H9 (cell line): ENCODE results near the gene CXCR2. TPM values are rescaled to one million over a fixed set of nuclear protein-coding genes. Genes with fewer than 3 reads are reported as not detected.

Experiments used
- DNase-seq: peaks from one replicate; pipeline ENCODE4 v3.0.0-alpha.2; 2017
- H2AFZ ChIP-seq: one replicate; pipeline ENCODE4 v1.6.1; 2013; ENCODE audit warnings: mild to moderate bottlenecking, low read length, control low read depth, moderate library complexity
- H2AK5ac ChIP-seq: 2 replicates; pipeline ENCODE4 v1.6.1; 2013; ENCODE audit warnings: low read length, control low read depth, mixed read lengths; ENCODE audit not compliant: insufficient read length
- H2BK120ac ChIP-seq: one replicate; pipeline ENCODE4 v1.6.1; 2013; ENCODE audit warnings: low read depth, mild to moderate bottlenecking, low read length, control low read depth, inconsistent platforms; ENCODE audit not compliant: poor library complexity, severe bottlenecking
- H2BK12ac ChIP-seq: 2 replicates; pipeline ENCODE4 v1.6.1; 2013; ENCODE audit warnings: low read length, control low read depth, mixed read lengths, low read depth; ENCODE audit not compliant: insufficient read length
- H2BK15ac ChIP-seq: 2 replicates; pipeline ENCODE4 v1.6.1; 2013; ENCODE audit warnings: low read depth, low read length, control low read depth
- H2BK20ac ChIP-seq: one replicate; pipeline ENCODE4 v1.6.1; 2013; ENCODE audit warnings: low read depth, mild to moderate bottlenecking, low read length, control low read depth, inconsistent platforms; ENCODE audit not compliant: poor library complexity, severe bottlenecking
- H2BK5ac ChIP-seq: 2 replicates; pipeline ENCODE4 v1.6.1; 2013; ENCODE audit warnings: low read length, control low read depth, mixed read lengths; ENCODE audit not compliant: insufficient read length
- H3K14ac ChIP-seq: 2 replicates; pipeline ENCODE4 v1.6.1; 2013; ENCODE audit warnings: low read length, control low read depth; ENCODE audit not compliant: insufficient read depth
- H3K18ac ChIP-seq: 2 replicates; pipeline ENCODE4 v1.6.1; 2013; ENCODE audit warnings: low read depth, mild to moderate bottlenecking, mixed read lengths, low read length, control low read depth; ENCODE audit not compliant: insufficient read length
- H3K23ac ChIP-seq: 2 replicates; pipeline ENCODE4 v1.6.1; 2013; ENCODE audit warnings: low read length, control low read depth, mixed read lengths, low read depth; ENCODE audit not compliant: insufficient read length
- H3K23me2 ChIP-seq: 2 replicates; pipeline ENCODE4 v1.6.1; 2013; ENCODE audit warnings: low read depth, mild to moderate bottlenecking, mixed read lengths, low read length, control low read depth; ENCODE audit not compliant: insufficient read length, poor library complexity, severe bottlenecking
- H3K27ac ChIP-seq: 2 replicates; pipeline ENCODE4 v1.5.1; 2013; ENCODE audit warnings: low read length, control low read depth, mixed read lengths, low read depth; ENCODE audit not compliant: insufficient read length
- H3K27me3 ChIP-seq: 2 replicates; pipeline ENCODE4 v1.6.1; 2013; ENCODE audit warnings: low read length, control low read depth, inconsistent platforms; ENCODE audit not compliant: insufficient read depth
- H3K4ac ChIP-seq: 2 replicates; pipeline ENCODE4 v1.6.1; 2013; ENCODE audit warnings: low read depth, mild to moderate bottlenecking, control low read depth, inconsistent platforms, low read length, moderate library complexity
- H3K4me1 ChIP-seq: 2 replicates; pipeline ENCODE4 v1.6.1; 2013; ENCODE audit warnings: low read length, control low read depth, inconsistent platforms; ENCODE audit not compliant: insufficient read depth
- H3K4me2 ChIP-seq: 2 replicates; pipeline ENCODE4 v1.6.1; 2013; ENCODE audit warnings: low read length, control low read depth, mixed read lengths; ENCODE audit not compliant: insufficient read length, insufficient read depth
- H3K56ac ChIP-seq: 2 replicates; pipeline ENCODE4 v1.6.1; 2013; ENCODE audit warnings: low read depth, mild to moderate bottlenecking, mixed read lengths, low read length, control low read depth; ENCODE audit not compliant: insufficient read length
- H3K79me1 ChIP-seq: 2 replicates; pipeline ENCODE4 v1.6.1; 2013; ENCODE audit warnings: low read depth, mild to moderate bottlenecking, moderate library complexity, low read length, control low read depth, inconsistent platforms; ENCODE audit not compliant: insufficient read depth, poor library complexity, severe bottlenecking
- H3K79me2 ChIP-seq: 2 replicates; pipeline ENCODE4 v1.6.1; 2013; ENCODE audit warnings: low read length, control low read depth, inconsistent platforms; ENCODE audit not compliant: insufficient read depth
- H3K9ac ChIP-seq: 2 replicates; pipeline ENCODE4 v1.6.1; 2013; ENCODE audit warnings: low read length, control low read depth, mixed read lengths; ENCODE audit not compliant: insufficient read length; ENCODE audit errors: extremely low read depth
- H3K9me3 ChIP-seq: one replicate; pipeline ENCODE4 v1.6.1; 2013; ENCODE audit warnings: low read depth, low read length, inconsistent platforms; ENCODE audit not compliant: control insufficient read depth
- H3T11ph ChIP-seq: one replicate; pipeline ENCODE4 v1.6.1; 2013; ENCODE audit warnings: mild to moderate bottlenecking, low read length, control low read depth, inconsistent platforms
- H4K20me1 ChIP-seq: one replicate; pipeline ENCODE4 v1.6.1; 2013; ENCODE audit not compliant: control insufficient read depth, insufficient read length, insufficient read depth
- H4K5ac ChIP-seq: 2 replicates; pipeline ENCODE4 v1.6.1; 2013; ENCODE audit warnings: low read depth, mild to moderate bottlenecking, mixed read lengths, low read length, control low read depth; ENCODE audit not compliant: insufficient read length
- H4K8ac ChIP-seq: replicated peaks from 2 replicates; pipeline ENCODE4 v1.6.1; 2013; ENCODE audit warnings: low read length, control low read depth, mixed read lengths, low read depth; ENCODE audit not compliant: insufficient read length
- H4K91ac ChIP-seq: 2 replicates; pipeline ENCODE4 v1.6.1; 2013; ENCODE audit warnings: low read depth, mild to moderate bottlenecking, moderate library complexity, mixed read lengths, low read length, control low read depth; ENCODE audit not compliant: insufficient read length
- H3K27ac Mint-ChIP-seq, 3 experiments: 2 replicates in 2 of 3; 3 replicates in 1 of 3; pipeline ENCODE4 v1.8.0; 2020 to 2021; ENCODE audit warnings: mixed read lengths in 3 of 3, mild to moderate bottlenecking in 1 of 3, moderate library complexity in 1 of 3
- H3K27me3 Mint-ChIP-seq: 2 replicates; pipeline ENCODE4 v1.8.0; 2021; ENCODE audit warnings: low read depth, mild to moderate bottlenecking, moderate library complexity, mixed read lengths
- H3K36me3 Mint-ChIP-seq, 3 experiments: 2 replicates in 2 of 3; 3 replicates in 1 of 3; pipeline ENCODE4 v1.8.0; 2020 to 2021; ENCODE audit warnings: low read depth in 3 of 3, mixed read lengths in 3 of 3; ENCODE audit not compliant: insufficient read depth in 1 of 3
- H3K4me1 Mint-ChIP-seq, 2 experiments: 2 replicates each; pipeline ENCODE4 v1.8.0; 2020; ENCODE audit warnings: mixed read lengths in 2 of 2
- H3K4me3 Mint-ChIP-seq, 2 experiments: 2 replicates in 1 of 2; 3 replicates in 1 of 2; pipeline ENCODE4 v1.8.0; 2020 to 2021; ENCODE audit warnings: mild to moderate bottlenecking in 2 of 2, mixed read lengths in 2 of 2, moderate library complexity in 1 of 2
- H3K9me3 Mint-ChIP-seq, 2 experiments: 2 replicates in 1 of 2; 3 replicates in 1 of 2; pipeline ENCODE4 v1.8.0; 2020; ENCODE audit warnings: mild to moderate bottlenecking in 2 of 2, mixed read lengths in 2 of 2, moderate library complexity in 1 of 2
- CTCF ChIP-seq: fragments of 200-600 bp; sonication (generic); conservative IDR thresholded peaks from 3 replicates; pipeline ENCODE4 v1.8.0; 2021; ENCODE audit warnings: antibody characterized with exemption, mild to moderate bottlenecking
- WGBS: extraction: QIAGEN DNeasy Blood & Tissue Kit; methylation state at CpG from one replicate; pipeline ENCODE4 v1.1.7; 2013; ENCODE audit warnings: missing lambda C conversion rate, low lambda C conversion rate, mixed read lengths; ENCODE audit not compliant: insufficient read length; ENCODE audit errors: extremely low coverage; 5-methylcytosine and 5-hydroxymethylcytosine counted together
- total RNA-seq: library from RNA; stranded (reverse); gene quantifications from 2 replicates; pipeline ENCODE4 v1.2.1, GENCODE V29; 2021

CXCR2 gene
- total RNA-seq, 1 experiment from 2014 or later, result 0.59 TPM

GRCh38 chr2:218152172-218152571 is 26.3 kb downstream of the CXCR2 start:
- H2AK5ac ChIP-seq, result no peak overlapping the region
- H3K18ac ChIP-seq, result no peak overlapping the region
- no peak overlapping the region for H2BK15ac ChIP-seq
- no peaks in the 10 kb centered on the region for H3K9me3 Mint-ChIP-seq
- H4K91ac ChIP-seq, result no peak overlapping the region
- H3K23me2 ChIP-seq, result no peaks in the 10 kb centered on the region
- WGBS, result no CpG with 5 or more reads among the region's 8 CpGs
- H4K20me1 ChIP-seq, result no peaks in the 10 kb centered on the region
- no peak overlapping the region for H2BK5ac ChIP-seq
- no peaks in the 10 kb centered on the region for H3K27me3 ChIP-seq
- H2BK20ac ChIP-seq, result no peak overlapping the region
- 0 out of 4 replicates have a peak, but pooled peaks cover 0 to 3% of the 10 kb centered on the region in 2 experiments for H3K4me1 Mint-ChIP-seq
- no peak overlapping the region for H4K8ac ChIP-seq
- no peak overlapping the region for H3K23ac ChIP-seq
- H3K27me3 Mint-ChIP-seq, result peaks cover 9% of the 10 kb centered on the region
- H3K9me3 ChIP-seq, result no peaks in the 10 kb centered on the region
- no peak overlapping the region for H3K56ac ChIP-seq
- no peak overlapping the region for H2AFZ ChIP-seq
- no peak overlapping the region for H2BK12ac ChIP-seq
- no peak overlapping the region for H3K4ac ChIP-seq
- H3K27ac Mint-ChIP-seq, result no peak overlapping the region
- H3K9ac ChIP-seq, result no peak overlapping the region
- no peaks in the 10 kb centered on the region; a peak in 1 of 7 replicates for H3K36me3 Mint-ChIP-seq
- H3T11ph ChIP-seq, result no peak overlapping the region
- H3K14ac ChIP-seq, result no peak overlapping the region
- H3K79me2 ChIP-seq, result no peaks in the 10 kb centered on the region
- no peaks in the 10 kb centered on the region for H3K4me1 ChIP-seq
- H3K4me2 ChIP-seq, result no peak overlapping the region
- H3K4me3 Mint-ChIP-seq, result no peak overlapping the region
- TF ChIP-seq CTCF, result no peak
- no peaks in the 10 kb centered on the region for H3K79me1 ChIP-seq
- no peak overlapping the region for H3K27ac ChIP-seq
- H2BK120ac ChIP-seq, result no peak overlapping the region
- no peak for DNase-seq
- no peak overlapping the region for H4K5ac ChIP-seq
